ENCODE results near the gene SRRM3.
A peak's percentile ranks its signal among the peaks of the same experiment; 100 is the strongest.

SRRM3 gene

DNA sequence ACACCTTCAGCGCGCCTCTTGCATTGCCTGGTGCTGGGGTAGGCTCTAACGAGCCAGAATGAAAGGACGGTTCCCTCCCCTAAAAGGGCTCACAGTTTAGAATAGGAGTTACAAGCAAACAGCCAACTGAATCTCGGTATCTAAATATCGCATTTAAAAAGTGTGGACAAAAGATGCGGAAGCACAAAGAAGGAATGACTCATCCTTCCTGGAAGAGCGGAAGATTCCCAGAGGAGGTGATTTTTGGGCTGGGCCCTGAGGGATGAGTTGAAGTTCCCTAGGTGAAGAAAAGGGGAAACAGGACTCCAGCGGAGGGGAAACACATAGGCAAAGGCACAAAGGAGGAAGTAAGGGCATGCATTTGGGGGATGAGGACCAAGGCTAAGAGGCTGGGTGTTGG lies 29.9 kb downstream of the SRRM3 start:
- no peak for DNase-seq (ENCODE audit: extremely low read depth, low read depth)
- TF ChIP-seq, protein P1, sequence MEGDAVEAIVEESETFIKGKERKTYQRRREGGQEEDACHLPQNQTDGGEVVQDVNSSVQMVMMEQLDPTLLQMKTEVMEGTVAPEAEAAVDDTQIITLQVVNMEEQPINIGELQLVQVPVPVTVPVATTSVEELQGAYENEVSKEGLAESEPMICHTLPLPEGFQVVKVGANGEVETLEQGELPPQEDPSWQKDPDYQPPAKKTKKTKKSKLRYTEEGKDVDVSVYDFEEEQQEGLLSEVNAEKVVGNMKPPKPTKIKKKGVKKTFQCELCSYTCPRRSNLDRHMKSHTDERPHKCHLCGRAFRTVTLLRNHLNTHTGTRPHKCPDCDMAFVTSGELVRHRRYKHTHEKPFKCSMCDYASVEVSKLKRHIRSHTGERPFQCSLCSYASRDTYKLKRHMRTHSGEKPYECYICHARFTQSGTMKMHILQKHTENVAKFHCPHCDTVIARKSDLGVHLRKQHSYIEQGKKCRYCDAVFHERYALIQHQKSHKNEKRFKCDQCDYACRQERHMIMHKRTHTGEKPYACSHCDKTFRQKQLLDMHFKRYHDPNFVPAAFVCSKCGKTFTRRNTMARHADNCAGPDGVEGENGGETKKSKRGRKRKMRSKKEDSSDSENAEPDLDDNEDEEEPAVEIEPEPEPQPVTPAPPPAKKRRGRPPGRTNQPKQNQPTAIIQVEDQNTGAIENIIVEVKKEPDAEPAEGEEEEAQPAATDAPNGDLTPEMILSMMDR (IDR thresholded peaks at IDR 0.05; ENCODE audit: low read depth, low read length, missing control alignments): no peak
- no peak overlapping the region for H3K4me3 ChIP-seq (replicated peaks; ENCODE audit: low read depth, low read length)

DNA sequence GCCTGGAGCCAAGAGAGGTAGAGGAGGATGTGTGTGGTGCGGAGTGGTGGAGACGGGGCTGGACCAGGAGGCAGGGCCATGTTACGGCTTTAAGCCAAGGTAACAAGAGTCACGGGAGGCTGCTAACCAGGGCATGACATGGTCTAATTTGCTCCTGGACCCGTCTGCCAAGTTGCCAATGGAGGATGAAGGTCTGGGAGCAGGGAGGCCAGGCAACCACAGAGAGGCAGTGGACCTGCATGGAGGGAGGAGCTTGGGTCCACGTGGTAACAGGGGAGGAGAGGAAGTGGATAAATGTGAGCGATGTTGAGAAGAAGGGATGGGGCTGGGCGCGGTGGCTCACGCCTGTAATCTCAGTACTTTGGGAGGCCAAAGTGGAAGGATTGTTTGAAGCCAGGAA lies 31.0 kb downstream of the SRRM3 start:
- TF ChIP-seq, protein P1 (IDR thresholded peaks at IDR 0.05; ENCODE audit: low read depth, low read length, missing control alignments): no peak
- DNase-seq (ENCODE audit: extremely low read depth, low read depth): no peak
- no peak overlapping the region for H3K4me3 ChIP-seq (replicated peaks; ENCODE audit: low read depth, low read length)

DNA sequence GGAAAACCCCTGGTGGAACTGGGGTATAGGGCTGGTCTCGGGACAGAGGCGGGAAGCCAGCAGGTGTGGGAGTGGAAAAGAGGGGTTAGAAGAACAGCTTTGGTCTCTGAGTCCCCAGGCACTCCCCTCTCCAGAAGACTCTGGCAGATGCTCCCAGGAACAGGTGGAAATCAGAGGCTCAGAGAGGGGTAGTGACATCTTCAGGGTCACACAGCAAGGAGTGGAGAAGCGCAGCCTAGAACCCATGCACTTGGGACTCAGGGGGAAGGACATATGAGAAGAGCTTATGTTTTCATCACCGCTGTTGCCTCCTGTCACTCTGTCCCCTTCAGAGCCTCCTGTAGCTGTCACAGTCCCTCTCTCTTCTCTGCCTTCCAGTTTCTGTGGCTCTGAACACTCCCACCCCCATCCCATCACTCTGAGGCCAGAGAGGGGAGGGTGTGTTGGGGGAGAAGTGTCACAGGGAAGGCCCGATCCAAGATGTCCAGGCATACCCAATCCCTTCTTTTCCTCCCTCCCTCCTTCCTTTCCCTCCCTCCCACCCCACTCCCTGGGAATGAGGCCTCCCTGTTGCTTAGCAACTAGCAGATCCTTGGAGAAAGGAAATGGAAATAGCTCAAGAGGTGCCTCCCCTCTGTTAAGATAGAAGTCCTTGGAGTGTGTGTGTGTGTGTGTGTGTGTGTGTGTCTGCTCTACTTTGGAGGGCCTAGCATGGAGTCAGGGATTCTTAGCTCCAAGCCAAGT lies 32.0 kb downstream of the SRRM3 start:
- no peak overlapping the region for H3K4me3 ChIP-seq (replicated peaks; ENCODE audit: low read depth, low read length)
- DNase-seq (ENCODE audit: extremely low read depth, low read depth): no peak
- TF ChIP-seq, protein P1 (IDR thresholded peaks at IDR 0.05; ENCODE audit: low read depth, low read length, missing control alignments): no peak

DNA sequence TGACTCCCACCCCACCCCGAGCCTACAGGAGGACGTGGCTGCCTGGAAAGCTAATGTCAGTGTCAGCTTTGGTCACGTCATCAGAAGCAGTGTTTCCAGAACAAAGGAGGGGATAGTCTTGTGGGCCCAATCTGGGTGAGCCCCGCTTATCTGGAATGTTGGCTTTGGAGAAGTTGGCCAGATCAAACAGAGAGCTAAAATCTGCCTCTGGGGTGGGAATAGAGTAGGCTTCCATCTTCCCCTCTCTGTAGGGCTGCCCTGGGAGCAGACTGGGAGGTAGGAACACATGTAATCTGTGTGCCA lies 32.5 kb downstream of the SRRM3 start:
- TF ChIP-seq, protein P1 (IDR thresholded peaks at IDR 0.05; ENCODE audit: low read depth, low read length, missing control alignments): no peak
- H3K4me3 ChIP-seq (replicated peaks; ENCODE audit: low read depth, low read length): no peak overlapping the region

DNA sequence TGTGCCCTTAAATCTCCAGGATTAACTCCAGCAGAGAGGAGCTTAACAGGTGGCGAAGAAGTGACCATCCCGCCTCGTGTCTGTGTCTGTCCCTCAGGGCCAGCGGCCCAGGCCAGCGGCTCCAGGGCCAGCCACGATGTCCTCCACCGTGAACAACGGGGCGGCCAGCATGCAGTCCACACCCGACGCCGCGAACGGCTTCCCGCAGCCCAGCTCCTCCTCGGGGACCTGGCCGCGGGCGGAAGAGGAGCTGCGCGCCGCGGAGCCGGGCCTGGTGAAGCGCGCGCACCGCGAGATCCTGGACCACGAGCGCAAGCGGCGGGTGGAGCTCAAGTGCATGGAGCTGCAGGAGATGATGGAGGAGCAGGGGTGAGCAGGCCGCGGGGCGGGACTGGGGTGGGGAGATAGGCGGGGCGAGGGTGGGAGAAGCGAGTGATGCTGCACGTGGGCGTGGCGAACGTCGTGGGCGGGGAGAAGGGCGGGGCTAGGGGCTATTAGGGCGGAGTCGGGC lies 33.3 kb downstream of the SRRM3 start:
- peak overlapping the region; percentile 30; the same call in 1 of the 2 replicates for H3K4me3 ChIP-seq (replicated peaks; ENCODE audit: low read depth, low read length)
- DNase-seq (ENCODE audit: extremely low read depth, low read depth): peak; percentile 54
- TF ChIP-seq, protein P1 (IDR thresholded peaks at IDR 0.05; ENCODE audit: low read depth, low read length, missing control alignments): no peak

More for the DNA sequence above, 32.5 kb downstream of the SRRM3 start:
- no peak for DNase-seq (ENCODE audit: extremely low read depth, low read depth)

DNA sequence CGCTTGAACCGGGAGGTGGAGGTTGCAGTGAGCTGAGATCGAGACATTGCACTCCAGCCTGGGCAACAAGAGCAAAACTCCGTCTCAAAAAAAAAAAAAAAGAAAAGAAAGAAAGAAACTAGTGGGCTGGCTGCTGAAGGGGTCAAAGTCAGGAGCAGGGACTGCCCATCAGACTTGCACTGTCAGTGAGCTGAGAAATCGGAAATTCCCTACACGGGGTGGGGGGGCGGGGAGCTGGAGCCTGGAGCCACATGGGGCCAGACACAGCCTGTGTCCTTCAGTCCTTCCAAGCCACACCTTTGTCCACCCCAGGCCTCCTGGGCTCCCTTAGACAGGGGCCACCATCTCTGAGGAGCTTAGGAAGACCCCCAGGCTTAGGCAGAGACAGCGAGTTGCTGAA lies 34.5 kb downstream of the SRRM3 start:
- DNase-seq (ENCODE audit: extremely low read depth, low read depth): no peak
- H3K4me3 ChIP-seq (replicated peaks; ENCODE audit: low read depth, low read length): no peak overlapping the region
- TF ChIP-seq, protein P1 (IDR thresholded peaks at IDR 0.05; ENCODE audit: low read depth, low read length, missing control alignments): no peak

DNA sequence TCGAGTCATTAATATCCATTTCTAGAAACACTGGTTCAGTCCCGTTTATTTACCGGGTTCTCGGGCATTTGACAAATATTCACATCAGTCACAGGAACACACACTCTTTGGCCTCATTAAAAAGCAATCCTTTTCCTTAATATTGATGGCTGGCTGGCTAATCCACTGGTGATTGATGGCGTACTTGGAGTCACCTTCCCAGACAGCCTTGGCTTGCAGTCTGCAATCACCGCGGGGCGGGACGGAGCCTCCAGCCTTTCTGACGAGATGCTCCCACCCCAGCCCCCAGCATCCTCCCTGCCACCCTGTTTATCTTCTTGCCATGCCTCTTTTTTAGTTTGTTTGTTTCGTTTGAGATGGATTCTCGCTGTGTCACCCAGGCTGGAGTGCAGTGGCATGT lies 36.6 kb downstream of the SRRM3 start:
- DNase-seq (ENCODE audit: extremely low read depth, low read depth): no peak
- TF ChIP-seq, protein P1 (IDR thresholded peaks at IDR 0.05; ENCODE audit: low read depth, low read length, missing control alignments): no peak
- H3K4me3 ChIP-seq (replicated peaks; ENCODE audit: low read depth, low read length): no peak overlapping the region
